Thyroid gland (tissue), 4 donors: ENCODE data around the gene ADARB1. TPM values are rescaled to one million over a fixed set of nuclear protein-coding genes. Genes with fewer than 3 reads are reported as not detected.

ENCODE experiments used
- DNase-seq, 2 donors: peaks; one replicate each; pipeline ENCODE4 v3.0.0-alpha.2; 2019
- H3K27ac ChIP-seq, 3 donors: fragments of 200-600 bp; sonication (generic); 1 replicate in 2 of 3; 2 replicates in 1 of 3; pipeline ENCODE4 v1.5.1; 2016 to 2019; ENCODE audit warnings: mild to moderate bottlenecking in 1 of 3, moderate library complexity in 1 of 3
- H3K27me3 ChIP-seq: fragments of 200-600 bp; sonication (generic); one replicate; pipeline ENCODE4 v1.5.1; 2019
- H3K36me3 ChIP-seq, 2 donors: fragments of 200-600 bp; sonication (generic); one replicate each; pipeline ENCODE4 v1.5.1; 2016 to 2019
- H3K4me1 ChIP-seq, 2 donors: fragments of 200-600 bp; sonication (generic); one replicate each; pipeline ENCODE4 v1.5.1; 2017 to 2019
- H3K4me3 ChIP-seq, 3 donors: fragments of 200-600 bp; sonication (generic); replicated peaks in 1 of 3; 1 replicate in 2 of 3; 2 replicates in 1 of 3; pipeline ENCODE4 v1.5.1; 2016; ENCODE audit warnings: mild to moderate bottlenecking in 1 of 3
- H3K9me3 ChIP-seq: fragments of 200-600 bp; sonication (generic); one replicate; pipeline ENCODE4 v1.5.1; 2017
- POLR2A ChIP-seq, 2 donors: fragments of 450-650 bp; IDR thresholded peaks; one replicate each; pipeline ENCODE4 v1.6.1; 2017; ENCODE audit warnings: antibody characterized with exemption in 2 of 2, mild to moderate bottlenecking in 2 of 2, moderate library complexity in 1 of 2
- WGBS, 2 donors: methylation state at CpG; one replicate each; pipeline ENCODE4 v1.1.5; 2017; 5-methylcytosine and 5-hydroxymethylcytosine counted together
- intact Hi-C: fragments of 100-400 bp; cut with DNase I; formaldehyde crosslinking; loops from one replicate; pipeline ENCODE4 v1.15.1; 2023
- total RNA-seq, 4 donors: library from RNA; depleted of rRNA; stranded (reverse); fragments of >200 nt; gene quantifications; one replicate each; pipeline ENCODE4 v1.2.3, GENCODE V29; 2016
- TF ChIP-seq, protein P1 (sequence below), 6 experiments: fragments of 200-600 bp in 3 of 6; fragments of 450-650 bp in 3 of 6; sonication (generic) in 3 of 6; IDR thresholded peaks; one replicate each; pipeline ENCODE4 v1.5.1; 2016 to 2019; ENCODE audit warnings: antibody characterized with exemption in 6 of 6, mild to moderate bottlenecking in 2 of 6, inconsistent platforms in 1 of 6, moderate library complexity in 1 of 6

Gene ADARB1
- total RNA-seq, 4 donors from 2014 or later = 5.0 to 20.2 (median 10.1) TPM

- H3K36me3 ChIP-seq = no peaks in the 10 kb centered on the region
- H3K9me3 ChIP-seq = no peaks in the 10 kb centered on the region
- no peaks in the 10 kb centered on the region for H3K27me3 ChIP-seq
- DNase-seq = no peak
- H3K27ac ChIP-seq = no peak overlapping the region
- TF ChIP-seq, protein P1, sequence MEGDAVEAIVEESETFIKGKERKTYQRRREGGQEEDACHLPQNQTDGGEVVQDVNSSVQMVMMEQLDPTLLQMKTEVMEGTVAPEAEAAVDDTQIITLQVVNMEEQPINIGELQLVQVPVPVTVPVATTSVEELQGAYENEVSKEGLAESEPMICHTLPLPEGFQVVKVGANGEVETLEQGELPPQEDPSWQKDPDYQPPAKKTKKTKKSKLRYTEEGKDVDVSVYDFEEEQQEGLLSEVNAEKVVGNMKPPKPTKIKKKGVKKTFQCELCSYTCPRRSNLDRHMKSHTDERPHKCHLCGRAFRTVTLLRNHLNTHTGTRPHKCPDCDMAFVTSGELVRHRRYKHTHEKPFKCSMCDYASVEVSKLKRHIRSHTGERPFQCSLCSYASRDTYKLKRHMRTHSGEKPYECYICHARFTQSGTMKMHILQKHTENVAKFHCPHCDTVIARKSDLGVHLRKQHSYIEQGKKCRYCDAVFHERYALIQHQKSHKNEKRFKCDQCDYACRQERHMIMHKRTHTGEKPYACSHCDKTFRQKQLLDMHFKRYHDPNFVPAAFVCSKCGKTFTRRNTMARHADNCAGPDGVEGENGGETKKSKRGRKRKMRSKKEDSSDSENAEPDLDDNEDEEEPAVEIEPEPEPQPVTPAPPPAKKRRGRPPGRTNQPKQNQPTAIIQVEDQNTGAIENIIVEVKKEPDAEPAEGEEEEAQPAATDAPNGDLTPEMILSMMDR (IDR thresholded peaks at IDR 0.05) = no peak
- no peak for TF ChIP-seq POLR2A (IDR thresholded peaks at IDR 0.05)
- WGBS, 2 donors = 87 to 88% methylated on average over 11 of the region's 11 CpGs
- peaks cover 0 to 2% of the 10 kb centered on the region in 2 donors for H3K4me1 ChIP-seq
- H3K4me3 ChIP-seq = no peak overlapping the region
- intact Hi-C loops = no loop called here
Observed at GRCh38 chr21:45095505-45095904, 21.1 kb downstream of the ADARB1 start.

- no peak overlapping the region for H3K27ac ChIP-seq
Observed at GRCh38 chr21:45096217-45096616, 21.8 kb downstream of the ADARB1 start.

GRCh38 chr21:45097827-45098387, 23.5 kb downstream of the ADARB1 start:
- intact Hi-C loops = no loop called here
- Histone ChIP-seq H3K27me3 (no peaks in the 10 kb centered on the region), H3K27ac (no peak overlapping the region), H3K4me3 (no peak overlapping the region), H3K36me3 (no peaks in the 10 kb centered on the region), H3K9me3 (no peaks in the 10 kb centered on the region), H3K4me1 (peaks cover 0 to 3% of the 10 kb centered on the region in 2 donors)
- TF ChIP-seq POLR2A (IDR thresholded peaks at IDR 0.05) = no peak
- TF ChIP-seq, protein P1 (IDR thresholded peaks at IDR 0.05) = no peak
- WGBS, 2 donors = 85 to 90% methylated on average over 12 of the region's 12 CpGs
- no peak for DNase-seq

More at GRCh38 chr21:45096217-45096616, 21.8 kb downstream of the ADARB1 start:
- H3K36me3 ChIP-seq = no peaks in the 10 kb centered on the region
- no peaks in the 10 kb centered on the region for H3K9me3 ChIP-seq
- H3K4me1 ChIP-seq = peaks cover 0 to 2% of the 10 kb centered on the region in 2 donors
- no peak overlapping the region for H3K4me3 ChIP-seq
- no peak for TF ChIP-seq POLR2A (IDR thresholded peaks at IDR 0.05)
- TF ChIP-seq, protein P1 (IDR thresholded peaks at IDR 0.05) = no peak
- no peak for DNase-seq
- 72 to 78% methylated on average over 4 to 5 of the region's 5 CpGs for WGBS, 2 donors
- H3K27me3 ChIP-seq = no peaks in the 10 kb centered on the region
- intact Hi-C loops = no loop called here

DNA sequence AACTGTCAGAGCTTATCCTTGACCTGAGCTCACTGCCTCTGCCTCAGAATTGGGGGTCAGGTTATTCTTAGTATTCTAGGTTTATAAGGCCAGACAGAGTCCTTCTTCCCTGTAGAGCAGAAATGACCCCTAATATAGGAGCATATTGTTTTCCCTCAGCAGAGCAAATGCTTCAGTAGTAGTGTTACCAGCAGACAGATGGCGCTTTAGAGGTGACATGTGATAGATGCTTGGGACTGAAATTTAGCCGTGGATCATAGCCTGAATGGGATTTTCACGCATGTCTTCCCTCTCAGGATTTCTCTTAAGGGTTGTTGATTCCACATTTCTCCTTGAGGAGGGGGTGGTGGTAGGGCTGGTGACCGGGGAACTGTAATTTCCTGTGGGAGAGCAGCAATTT, 24.5 kb downstream of the ADARB1 start:
- H3K27me3 ChIP-seq = no peaks in the 10 kb centered on the region
- H3K4me3 ChIP-seq = no peak overlapping the region
- no peak overlapping the region for H3K27ac ChIP-seq
- WGBS, 2 donors = 50 to 66% methylated on average over 4 of the region's 4 CpGs
- TF ChIP-seq, protein P1 (IDR thresholded peaks at IDR 0.05) = no peak
- TF ChIP-seq POLR2A (IDR thresholded peaks at IDR 0.05) = no peak
- intact Hi-C loops = no loop called here
- no peaks in the 10 kb centered on the region for H3K36me3 ChIP-seq
- DNase-seq = no peak
- H3K4me1 ChIP-seq = peaks cover 0 to 3% of the 10 kb centered on the region in 2 donors
- H3K9me3 ChIP-seq = no peaks in the 10 kb centered on the region

DNA sequence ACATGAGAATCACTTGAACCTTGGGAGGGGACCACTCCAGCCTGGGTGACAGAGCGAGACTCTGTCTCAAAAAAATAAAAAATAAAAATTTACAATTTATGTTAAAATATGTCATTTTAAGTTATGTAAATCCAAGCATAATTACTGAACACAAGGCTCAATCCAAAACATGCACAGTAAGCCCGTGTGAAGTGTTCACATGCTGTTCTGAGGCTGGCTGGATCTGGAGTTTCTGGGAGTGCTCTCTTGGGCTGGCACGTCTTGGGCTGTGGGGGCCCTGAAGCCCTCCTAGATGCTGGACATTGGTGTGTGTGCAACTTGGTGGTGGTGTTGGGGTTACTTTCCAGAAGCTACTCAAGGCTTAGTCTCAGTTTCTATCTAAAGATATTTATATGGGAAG, 25.2 kb downstream of the ADARB1 start:
- no peak for DNase-seq
- Histone ChIP-seq H3K27me3 (no peaks in the 10 kb centered on the region), H3K4me1 (peaks cover 1 to 10% of the 10 kb centered on the region in 2 donors), H3K36me3 (no peaks in the 10 kb centered on the region), H3K27ac (no peak overlapping the region), H3K9me3 (no peaks in the 10 kb centered on the region), H3K4me3 (no peak overlapping the region)
- intact Hi-C loops = no loop called here
- TF ChIP-seq, protein P1 (IDR thresholded peaks at IDR 0.05) = no peak
- TF ChIP-seq POLR2A (IDR thresholded peaks at IDR 0.05) = no peak
- 89 to 91% methylated on average over 3 of the region's 3 CpGs for WGBS, 2 donors
